Measurements from ENCODE around the gene ITGA11. TPM values are rescaled to one million over a fixed set of nuclear protein-coding genes. Genes with fewer than 3 reads are reported as not detected.
A peak's percentile ranks its signal among the peaks of the same experiment; 100 is the strongest.

The ITGA11 gene
- total and polyA plus RNA-seq, 2 of the 13 experiments (the other 11 are each of a cell fraction or from before 2014, with no cell fraction given) = not detected

GRCh38 chr15:68285259-68285980 is 146.5 kb downstream of the ITGA11 start (continued):
- TF ChIP-seq NCOR1 (IDR thresholded peaks at IDR 0.05; ENCODE audit: borderline replicate concordance, low read length) (peak; percentile 75; the same call in 1 of the 2 replicates), KLF16 (CRISPR knock-in tag; IDR thresholded peaks at IDR 0.05) (0 out of 4 replicates have a peak, but pooled peaks of 1 of the 2 experiments have one; percentile 30), RFXANK (CRISPR knock-in tag; IDR thresholded peaks at IDR 0.05) (no peak), ZNF10 (CRISPR knock-in tag; IDR thresholded peaks at IDR 0.05; ENCODE audit: borderline replicate concordance, low read depth) (no peak), MLX (CRISPR knock-in tag; IDR thresholded peaks at IDR 0.05) (no peak), E2F2 (CRISPR knock-in tag; IDR thresholded peaks at IDR 0.05; ENCODE audit: borderline replicate concordance) (no peak), CEBPG (CRISPR knock-in tag; IDR thresholded peaks at IDR 0.05) (peak; percentile 95), ZNF576 (CRISPR knock-in tag; IDR thresholded peaks at IDR 0.05) (no peak), ZBTB10 (CRISPR knock-in tag; IDR thresholded peaks at IDR 0.05; ENCODE audit: borderline replicate concordance) (no peak), RFX3 (CRISPR knock-in tag; IDR thresholded peaks at IDR 0.05) (no peak), ARID5B (CRISPR knock-in tag; IDR thresholded peaks at IDR 0.05) (peak; percentile 83; the same call in 1 of the 2 replicates), POGK (CRISPR knock-in tag; conservative IDR thresholded peaks at IDR 0.05) (no peak), SRSF9 (IDR thresholded peaks at IDR 0.05; ENCODE audit: borderline replicate concordance, insufficient read depth, low read depth, low read length, poor library complexity, severe bottlenecking) (no peak), GATA4 (IDR thresholded peaks at IDR 0.05; ENCODE audit: borderline replicate concordance, low read depth) (no peak), MIER3 (CRISPR knock-in tag; IDR thresholded peaks at IDR 0.05; ENCODE audit: borderline replicate concordance) (0 out of 2 replicates have a peak, but pooled peaks have one; percentile 28), ZNF451 (CRISPR knock-in tag; IDR thresholded peaks at IDR 0.05) (no peak)
